Mesendoderm (in vitro differentiated cells): Measurements from ENCODE around the gene ATRN.

ENCODE experiments used
- DNase-seq: peaks from one replicate; pipeline ENCODE4 v3.0.0; 2013
- H2AK5ac ChIP-seq: 2 replicates; pipeline ENCODE4 v1.6.1; 2013; ENCODE audit warnings: low read length, inconsistent platforms
- H2BK120ac ChIP-seq: 2 replicates; pipeline ENCODE4 v1.6.1; 2013; ENCODE audit warnings: low read depth, mild to moderate bottlenecking, low read length, moderate library complexity, mixed read lengths
- H2BK15ac ChIP-seq: replicated peaks from 2 replicates; pipeline ENCODE4 v1.6.1; 2013; ENCODE audit warnings: low read depth, mild to moderate bottlenecking, moderate library complexity
- H2BK5ac ChIP-seq: 2 replicates; pipeline ENCODE4 v1.6.1; 2013; ENCODE audit warnings: low read length, inconsistent platforms
- H3K18ac ChIP-seq: 2 replicates; pipeline ENCODE4 v1.6.1; 2013; ENCODE audit warnings: mild to moderate bottlenecking, low read length, mixed read lengths
- H3K23ac ChIP-seq: one replicate; pipeline ENCODE4 v1.6.1; 2013; ENCODE audit warnings: low read length
- H3K27ac ChIP-seq: 2 replicates; pipeline ENCODE4 v1.5.1; 2013; ENCODE audit warnings: low read depth, mild to moderate bottlenecking, inconsistent platforms, low read length, moderate library complexity
- H3K27me3 ChIP-seq: 2 replicates; pipeline ENCODE4 v1.6.1; 2013; ENCODE audit warnings: low read length, control low read depth, mild to moderate bottlenecking, inconsistent platforms; ENCODE audit not compliant: insufficient read depth, poor library complexity
- H3K36me3 ChIP-seq: 2 replicates; pipeline ENCODE4 v1.6.1; 2013; ENCODE audit warnings: low read length, inconsistent platforms; ENCODE audit not compliant: control insufficient read depth, insufficient read depth
- H3K4ac ChIP-seq: one replicate; pipeline ENCODE4 v1.6.1; 2013; ENCODE audit warnings: low read depth, mild to moderate bottlenecking, low read length, moderate library complexity
- H3K4me1 ChIP-seq: 2 replicates; pipeline ENCODE4 v1.6.1; 2013; ENCODE audit warnings: low read depth, low read length, inconsistent platforms; ENCODE audit not compliant: control insufficient read depth
- H3K4me2 ChIP-seq: 2 replicates; pipeline ENCODE4 v1.6.1; 2013; ENCODE audit warnings: low read length
- H3K4me3 ChIP-seq: 2 replicates; pipeline ENCODE4 v1.5.1; 2013; ENCODE audit warnings: mild to moderate bottlenecking, low read length
- H3K56ac ChIP-seq: one replicate; pipeline ENCODE4 v1.6.1; 2013; ENCODE audit warnings: low read length
- H3K79me1 ChIP-seq: 2 replicates; pipeline ENCODE4 v1.6.1; 2013; ENCODE audit warnings: low read length, inconsistent platforms
- H3K79me2 ChIP-seq: 2 replicates; pipeline ENCODE4 v1.6.1; 2013; ENCODE audit warnings: mild to moderate bottlenecking, low read length; ENCODE audit not compliant: control insufficient read depth, insufficient read depth
- H3K9ac ChIP-seq: 2 replicates; pipeline ENCODE4 v1.6.1; 2013; ENCODE audit warnings: low read length, inconsistent platforms
- H4K5ac ChIP-seq: one replicate; pipeline ENCODE4 v1.6.1; 2013; ENCODE audit warnings: low read length
- H4K8ac ChIP-seq: one replicate; pipeline ENCODE4 v1.6.1; 2013; ENCODE audit warnings: low read depth, mild to moderate bottlenecking, control low read depth, low read length, moderate library complexity
- WGBS: extraction: QIAGEN DNeasy Blood & Tissue Kit; methylation state at CpG from one replicate; pipeline ENCODE4 v1.1.7; 2013; ENCODE audit warnings: low lambda C conversion rate, missing lambda C conversion rate; ENCODE audit not compliant: insufficient coverage; ENCODE audit errors: extremely low coverage; 5-methylcytosine and 5-hydroxymethylcytosine counted together

The ATRN gene

DNA sequence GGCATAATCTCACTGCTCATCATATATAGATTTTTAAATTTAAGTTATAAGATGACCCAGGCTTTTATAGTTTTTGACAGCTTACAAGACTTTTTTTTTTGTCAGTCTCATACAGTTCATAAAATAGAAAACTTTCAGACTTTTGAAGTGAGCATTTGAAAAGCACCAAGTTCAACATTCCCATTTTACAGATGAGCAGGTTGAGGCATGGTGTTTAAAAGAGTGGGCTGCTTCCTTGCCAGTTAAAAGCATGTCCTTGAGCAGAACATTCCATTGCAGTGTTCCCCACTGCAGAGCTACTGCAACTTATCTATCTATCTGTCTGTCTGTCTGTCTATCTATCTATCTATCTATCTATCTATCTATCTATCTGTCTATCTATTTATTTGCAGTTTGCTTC is 105.5 kb downstream of the ATRN start:
- Histone ChIP-seq H3K4ac (no peak overlapping the region), H2BK5ac (no peak overlapping the region), H3K27me3 (no peaks in the 10 kb centered on the region), H3K79me2 (no peaks in the 10 kb centered on the region), H3K23ac (no peak overlapping the region), H3K18ac (no peak overlapping the region), H3K36me3 (no peaks in the 10 kb centered on the region), H2BK15ac (no peak overlapping the region), H2BK120ac (no peak overlapping the region), H3K4me3 (no peak overlapping the region), H4K8ac (no peak overlapping the region), H3K4me1 (no peaks in the 10 kb centered on the region), H3K27ac (no peak overlapping the region), H2AK5ac (no peak overlapping the region), H3K9ac (no peak overlapping the region), H3K4me2 (no peak overlapping the region), H4K5ac (no peak overlapping the region), H3K79me1 (no peaks in the 10 kb centered on the region), H3K56ac (no peak overlapping the region)
- DNase-seq, result no peak

DNA sequence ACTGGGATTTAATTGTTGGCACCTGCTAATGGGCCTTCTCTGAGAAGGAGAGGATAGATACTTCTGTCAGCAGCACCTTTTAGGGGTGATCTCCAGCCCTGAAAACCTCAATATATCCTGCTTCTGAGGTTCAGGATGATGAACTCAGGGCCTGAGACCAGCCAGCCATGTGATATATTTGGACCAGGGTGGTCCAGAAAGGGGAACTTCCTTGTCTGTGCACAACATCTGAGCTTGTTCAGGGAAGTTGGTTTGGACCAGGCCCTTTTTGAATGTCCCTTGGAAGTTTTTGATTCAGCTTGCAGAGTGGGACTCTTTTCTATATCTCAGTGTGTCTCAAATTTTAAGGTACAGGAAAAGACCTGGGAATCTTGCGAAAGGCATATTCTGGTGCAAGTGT is 106.5 kb downstream of the ATRN start:
- no peak for DNase-seq
- no peak overlapping the region for H3K4ac ChIP-seq
- H2AK5ac ChIP-seq, result no peak overlapping the region
- no CpG with 5 or more reads among the region's 1 CpG for WGBS
- H2BK15ac ChIP-seq, result no peak overlapping the region
- no peak overlapping the region for H3K4me3 ChIP-seq
- no peak overlapping the region for H4K8ac ChIP-seq
- no peak overlapping the region for H3K9ac ChIP-seq
- no peaks in the 10 kb centered on the region for H3K79me1 ChIP-seq
- no peak overlapping the region for H2BK5ac ChIP-seq
- no peaks in the 10 kb centered on the region for H3K36me3 ChIP-seq
- no peak overlapping the region for H3K27ac ChIP-seq
- no peak overlapping the region for H3K4me2 ChIP-seq
- no peak overlapping the region for H3K23ac ChIP-seq
- no peaks in the 10 kb centered on the region for H3K79me2 ChIP-seq
- no peak overlapping the region for H3K18ac ChIP-seq
- no peaks in the 10 kb centered on the region for H3K27me3 ChIP-seq
- no peaks in the 10 kb centered on the region for H3K4me1 ChIP-seq
- H2BK120ac ChIP-seq, result no peak overlapping the region
- no peak overlapping the region for H4K5ac ChIP-seq
- no peak overlapping the region for H3K56ac ChIP-seq

DNA sequence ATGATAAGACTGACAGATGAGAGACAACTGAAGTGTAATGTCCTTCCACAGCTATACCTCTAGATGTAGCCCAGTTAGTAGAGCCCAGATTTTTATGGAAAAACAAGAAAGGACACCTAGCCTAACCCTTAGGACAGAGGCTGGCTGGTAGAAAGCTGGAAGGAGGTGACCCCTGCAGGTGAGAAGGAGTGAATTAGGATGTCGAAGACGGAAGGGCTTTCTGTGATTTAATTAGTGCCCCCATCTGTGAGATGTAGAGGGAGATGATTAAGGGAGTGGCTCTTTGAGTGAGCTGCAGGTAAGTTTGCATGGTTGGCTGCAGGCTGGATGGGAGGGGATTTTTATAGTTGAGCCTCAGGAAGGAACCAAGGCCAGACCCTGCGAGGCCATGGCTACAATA is 109.6 kb downstream of the ATRN start:
- no peak overlapping the region for H3K56ac ChIP-seq
- DNase-seq, result peak; percentile 32
- H3K36me3 ChIP-seq, result no peaks in the 10 kb centered on the region

GRCh38 chr20:3583765-3584164 is 112.9 kb downstream of the ATRN start:
- Histone ChIP-seq H3K4ac (no peak overlapping the region), H4K8ac (no peak overlapping the region), H3K4me1 (no peaks in the 10 kb centered on the region), H3K23ac (no peak overlapping the region), H3K36me3 (no peaks in the 10 kb centered on the region), H4K5ac (no peak overlapping the region), H3K27me3 (no peaks in the 10 kb centered on the region), H3K4me2 (no peak overlapping the region), H3K56ac (no peak overlapping the region), H2AK5ac (no peak overlapping the region), H2BK15ac (no peak overlapping the region), H3K18ac (no peak overlapping the region), H2BK5ac (no peak overlapping the region), H3K4me3 (no peak overlapping the region), H3K79me1 (no peaks in the 10 kb centered on the region), H3K9ac (no peak overlapping the region), H3K27ac (no peak overlapping the region), H3K79me2 (no peaks in the 10 kb centered on the region), H2BK120ac (no peak overlapping the region)
- no peak for DNase-seq
- no CpG with 5 or more reads among the region's 7 CpGs for WGBS

More for the DNA sequence above, 109.6 kb downstream of the ATRN start:
- no peak overlapping the region for H3K23ac ChIP-seq
- no peak overlapping the region for H3K9ac ChIP-seq
- H3K27me3 ChIP-seq, result no peaks in the 10 kb centered on the region
- no peaks in the 10 kb centered on the region for H3K4me1 ChIP-seq
- H2AK5ac ChIP-seq, result no peak overlapping the region
- H3K79me1 ChIP-seq, result no peaks in the 10 kb centered on the region
- H4K5ac ChIP-seq, result no peak overlapping the region
- H3K4me3 ChIP-seq, result no peak overlapping the region
- no peak overlapping the region for H3K18ac ChIP-seq
- H3K4ac ChIP-seq, result no peak overlapping the region
- no peak overlapping the region for H4K8ac ChIP-seq
- H3K4me2 ChIP-seq, result no peak overlapping the region
- H2BK15ac ChIP-seq, result no peak overlapping the region
- H3K79me2 ChIP-seq, result no peaks in the 10 kb centered on the region
- H3K27ac ChIP-seq, result no peak overlapping the region
- H2BK120ac ChIP-seq, result no peak overlapping the region
- no CpG with 5 or more reads among the region's 3 CpGs for WGBS
- H2BK5ac ChIP-seq, result no peak overlapping the region

DNA sequence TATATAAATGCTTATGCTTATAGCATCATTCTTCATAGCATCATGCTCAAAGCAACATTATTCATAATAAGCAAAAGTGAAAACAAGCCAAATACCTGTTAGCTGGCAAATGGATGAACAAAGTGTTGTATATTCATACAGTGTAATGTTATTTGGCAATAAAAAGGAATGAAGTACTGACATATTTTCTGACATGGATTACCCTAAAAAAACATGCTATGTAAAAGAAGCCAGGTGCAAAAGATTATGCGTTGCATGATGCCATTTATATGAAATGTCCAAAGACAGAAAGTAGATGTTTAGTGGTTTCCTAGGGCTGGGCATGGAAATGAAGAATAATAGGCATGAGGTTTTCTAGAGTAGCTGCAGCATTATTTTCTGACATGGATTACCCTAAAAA is 115.3 kb downstream of the ATRN start:
- Histone ChIP-seq H3K79me2 (no peaks in the 10 kb centered on the region), H2BK120ac (no peak overlapping the region), H3K9ac (no peak overlapping the region), H4K5ac (no peak overlapping the region), H2BK5ac (no peak overlapping the region), H3K27me3 (no peaks in the 10 kb centered on the region), H3K4me2 (no peak overlapping the region), H2BK15ac (no peak overlapping the region), H3K4me1 (no peaks in the 10 kb centered on the region), H2AK5ac (no peak overlapping the region), H3K23ac (no peak overlapping the region), H3K79me1 (no peaks in the 10 kb centered on the region), H3K27ac (no peak overlapping the region), H3K36me3 (no peaks in the 10 kb centered on the region), H4K8ac (no peak overlapping the region), H3K56ac (no peak overlapping the region), H3K4me3 (no peak overlapping the region), H3K4ac (no peak overlapping the region), H3K18ac (no peak overlapping the region)
- no CpG with 5 or more reads among the region's 1 CpG for WGBS
- no peak for DNase-seq

GRCh38 chr20:3590164-3590563 is 119.3 kb downstream of the ATRN start:
- Histone ChIP-seq H3K27me3 (no peaks in the 10 kb centered on the region), H2BK15ac (no peak overlapping the region), H3K18ac (no peak overlapping the region), H4K8ac (no peak overlapping the region), H3K4me2 (no peak overlapping the region), H3K79me2 (no peaks in the 10 kb centered on the region), H3K4ac (no peak overlapping the region), H2AK5ac (no peak overlapping the region), H3K36me3 (no peaks in the 10 kb centered on the region), H2BK120ac (no peak overlapping the region), H3K56ac (no peak overlapping the region), H3K4me1 (no peaks in the 10 kb centered on the region), H3K4me3 (no peak overlapping the region), H3K27ac (no peak overlapping the region), H3K9ac (no peak overlapping the region), H4K5ac (no peak overlapping the region), H3K79me1 (no peaks in the 10 kb centered on the region), H2BK5ac (no peak overlapping the region), H3K23ac (no peak overlapping the region)
- WGBS, result no CpG with 5 or more reads among the region's 1 CpG
- no peak for DNase-seq
